CD4-positive, alpha-beta T cell treated with Interleukin-12 subunit alpha and Interleukin-12 subunit beta, for 1 hour (primary cell): ENCODE results near the gene TSPAN1.

ENCODE experiments used
- DNase-seq: peaks from one replicate; pipeline ENCODE4 v3.0.0-alpha.2; 2020

TSPAN1 gene

GRCh38 chr1:46188295-46189030 is 13.6 kb downstream of the TSPAN1 start:
- no peak for DNase-seq

DNA sequence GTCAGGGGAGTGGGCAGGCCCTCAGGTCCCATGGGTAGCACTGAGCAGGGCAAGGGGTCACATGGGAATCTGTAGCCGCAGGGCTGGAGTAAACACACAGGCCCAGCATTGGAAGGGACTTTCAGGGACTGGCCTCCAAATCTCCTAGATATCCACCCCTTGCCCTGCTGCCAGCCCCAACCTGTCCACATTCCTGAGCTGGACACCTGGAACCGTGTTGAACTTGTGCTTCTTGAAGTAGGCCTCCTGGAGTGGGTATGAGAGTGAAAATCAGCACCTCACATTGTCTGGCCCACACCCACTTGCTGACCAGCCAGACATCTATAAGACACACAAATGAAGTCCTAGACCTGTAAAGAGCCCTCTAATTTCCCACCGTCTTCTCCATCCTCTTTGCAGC is 15.7 kb downstream of the TSPAN1 start:
- DNase-seq, result no peak

GRCh38 chr1:46191033-46191701 is 16.3 kb downstream of the TSPAN1 start:
- no peak for DNase-seq

GRCh38 chr1:46192171-46192570 is 17.3 kb downstream of the TSPAN1 start:
- DNase-seq, result no peak

GRCh38 chr1:46193285-46193684 is 18.4 kb downstream of the TSPAN1 start:
- no peak for DNase-seq

- no peak for DNase-seq
Measured at GRCh38 chr1:46193984-46194570, 19.2 kb downstream of the TSPAN1 start.

DNA sequence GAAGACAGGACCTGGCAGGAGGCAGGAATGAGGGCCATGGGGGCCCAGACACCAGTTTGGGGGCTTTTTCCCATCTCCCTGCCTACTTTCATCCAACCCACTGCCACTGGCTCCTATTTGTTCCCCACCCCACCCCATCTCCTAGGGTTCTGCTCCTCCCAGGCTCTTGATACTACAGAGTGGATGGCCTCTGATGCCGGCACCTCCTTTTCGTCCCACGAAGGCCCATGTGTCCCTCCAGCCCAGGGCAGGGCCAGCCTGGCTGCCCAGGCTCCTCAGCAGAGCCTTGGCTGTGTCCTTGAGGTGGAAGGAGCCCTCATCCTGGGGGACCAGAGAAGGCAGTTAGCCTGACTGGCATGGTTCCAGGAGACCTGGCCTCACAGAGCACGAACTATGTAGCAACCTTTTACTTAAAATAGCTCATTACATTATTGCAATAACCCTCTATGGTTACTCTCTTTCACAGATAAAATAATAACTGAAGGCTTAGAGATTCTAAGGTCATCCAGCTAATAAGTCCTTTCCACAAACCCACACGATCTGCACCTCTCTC is 19.8 kb downstream of the TSPAN1 start:
- no peak for DNase-seq

DNA sequence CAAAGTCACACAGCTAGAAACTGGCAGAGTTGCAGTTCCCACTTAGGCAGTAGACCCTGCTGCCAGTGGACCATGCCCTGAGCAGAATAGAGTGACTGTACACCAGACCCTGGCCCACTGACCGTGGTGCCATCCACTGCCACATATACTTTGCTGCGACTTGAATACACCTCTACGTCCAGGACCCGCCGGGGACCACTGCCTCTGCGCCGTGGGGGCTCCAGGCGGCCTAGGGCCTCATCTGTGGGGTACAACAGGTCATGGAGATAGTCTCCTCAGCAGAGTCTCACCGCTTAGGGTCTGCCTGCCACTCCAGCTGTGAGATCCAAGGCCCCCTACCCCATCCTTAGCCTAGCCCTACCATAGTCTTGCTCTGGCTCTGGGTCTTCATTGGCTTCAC is 21.7 kb downstream of the TSPAN1 start:
- DNase-seq, result no peak

GRCh38 chr1:46197560-46197963 is 22.7 kb downstream of the TSPAN1 start:
- DNase-seq, result no peak

DNA sequence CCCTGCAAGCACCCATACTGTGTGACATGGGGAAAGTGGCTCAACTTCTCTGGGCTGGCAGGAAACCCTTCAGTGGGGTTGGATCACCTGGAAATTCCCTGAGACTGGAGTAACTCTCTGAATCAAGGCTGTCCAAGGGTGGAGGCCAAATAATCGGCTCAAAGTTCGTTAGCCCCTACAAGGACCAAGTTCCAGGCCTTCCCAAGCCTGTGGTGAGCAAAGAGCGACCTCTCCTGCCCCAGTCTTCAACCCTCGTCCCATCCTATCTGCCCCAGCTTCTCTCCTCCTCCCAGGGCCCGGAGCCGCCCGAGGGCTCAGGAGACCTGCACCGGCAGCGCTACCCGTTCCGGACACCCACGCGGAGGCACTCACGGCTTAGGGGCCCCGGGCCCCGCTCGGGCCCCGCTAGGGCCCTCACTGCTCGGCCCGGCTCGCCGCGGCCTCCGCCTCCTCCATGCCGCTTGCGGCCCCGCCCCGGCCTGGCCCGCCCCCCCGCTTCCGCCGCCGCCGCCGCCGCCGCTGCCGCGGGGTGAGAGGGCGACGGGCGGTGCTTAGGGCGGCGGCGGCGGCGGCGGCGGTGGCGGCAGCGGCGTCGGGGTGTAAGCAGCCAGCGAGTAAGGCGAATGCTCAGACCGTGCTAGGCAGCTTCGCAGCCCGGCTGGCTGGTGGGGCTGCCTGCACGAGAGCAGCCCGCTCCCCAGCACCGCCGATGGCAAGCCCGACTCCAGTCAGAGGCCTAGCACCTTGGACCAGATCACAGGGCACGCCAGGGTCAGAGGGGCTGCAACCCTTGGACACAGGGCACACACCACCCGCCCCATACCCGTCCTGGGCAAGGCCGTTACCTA is 23.3 kb downstream of the TSPAN1 start, which contains the start of gene POMGNT1:
Gene POMGNT1 (minus strand): TSS at position 471 of the 848 bp plus-strand sequence. CDS start 613 bp downstream, outside the sequence.
- peak; percentile 78 for DNase-seq

DNA sequence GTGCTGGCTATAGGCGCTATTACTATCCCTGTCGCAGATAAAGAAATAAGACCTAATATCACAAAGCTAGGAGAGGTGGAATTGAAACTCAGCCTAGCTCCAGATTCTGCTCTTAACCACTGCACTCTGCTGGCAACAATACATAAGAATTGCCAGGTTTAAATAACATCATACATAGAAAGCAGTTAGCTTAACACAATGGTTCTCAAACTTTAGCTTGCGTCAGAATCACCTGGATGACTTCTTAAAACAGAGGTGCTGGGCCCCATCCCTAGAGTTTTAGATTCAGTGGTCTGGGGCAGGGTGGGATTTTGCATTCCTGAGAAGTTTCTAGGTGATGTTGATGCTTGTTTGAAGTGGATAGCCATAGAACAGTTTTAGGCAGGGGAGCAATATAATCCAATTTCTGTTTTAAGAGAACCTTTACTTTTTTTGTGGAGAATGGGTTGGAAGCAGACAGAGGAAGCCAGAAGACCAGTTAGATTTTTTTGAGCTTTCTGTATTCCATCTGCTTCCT is 24.4 kb downstream of the TSPAN1 start:
- no peak for DNase-seq

GRCh38 chr1:46203738-46204405 is 29.0 kb downstream of the TSPAN1 start:
- DNase-seq, result no peak

DNA sequence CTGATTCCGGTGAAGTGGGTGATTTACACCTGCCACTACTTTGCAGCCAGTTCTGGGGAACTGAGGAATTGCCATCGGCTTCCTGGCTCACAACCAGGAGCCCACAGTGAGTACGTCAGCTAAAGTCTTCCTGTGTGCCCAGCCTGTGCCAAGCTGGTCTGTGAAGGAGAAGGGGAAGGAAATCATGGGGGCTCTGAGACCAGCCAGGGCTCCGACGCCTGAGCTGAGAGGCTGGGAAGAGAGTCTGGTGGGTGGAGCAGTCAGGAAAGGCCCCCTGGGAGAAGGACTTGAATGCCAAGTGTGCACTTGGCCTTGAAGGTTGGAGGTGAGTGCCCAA is 29.5 kb downstream of the TSPAN1 start:
- no peak for DNase-seq

- DNase-seq, result no peak
Measured at GRCh38 chr1:46205141-46205540, 30.3 kb downstream of the TSPAN1 start.

DNA sequence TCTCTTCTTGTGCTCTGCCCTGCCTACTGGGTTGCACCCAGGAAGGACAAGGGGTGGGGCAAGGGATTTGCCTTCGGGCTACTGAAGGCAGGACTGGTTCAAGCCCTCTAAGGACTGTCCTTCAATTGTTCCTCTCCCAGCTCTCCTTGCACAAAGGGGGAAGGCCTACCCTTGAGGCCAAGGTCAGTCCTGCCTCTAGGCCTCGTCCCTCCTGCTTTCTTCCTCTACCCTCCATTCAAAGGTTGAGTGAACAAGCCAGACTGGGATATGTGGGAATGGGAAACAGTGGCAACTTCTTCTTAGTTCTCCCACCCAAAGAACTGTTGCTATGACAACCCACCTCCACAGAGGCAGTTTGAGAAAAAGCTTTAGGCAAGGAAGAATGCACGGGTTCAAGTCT is 30.9 kb downstream of the TSPAN1 start:
- DNase-seq, result no peak

DNA sequence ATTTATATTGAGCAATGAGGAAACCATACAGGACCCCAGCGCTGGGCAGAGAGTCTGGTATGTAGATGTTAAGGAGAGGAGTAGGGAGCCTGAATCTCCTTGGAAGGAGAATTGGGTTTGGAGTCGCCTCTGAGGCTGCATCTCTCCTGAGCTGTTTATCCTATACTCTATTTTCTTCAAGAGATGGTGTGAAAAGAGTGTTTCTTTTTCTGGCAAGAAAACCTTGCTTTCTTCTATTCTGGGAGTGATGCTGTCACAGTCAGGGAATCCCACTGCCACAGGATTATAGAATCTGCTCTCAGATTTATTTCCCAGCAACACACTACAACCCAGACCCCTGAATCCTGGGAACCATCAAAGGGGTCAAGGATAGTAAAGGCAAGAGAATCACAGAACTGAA is 31.5 kb downstream of the TSPAN1 start:
- DNase-seq, result no peak

GRCh38 chr1:46210561-46210960 is 35.7 kb downstream of the TSPAN1 start:
- no peak for DNase-seq

DNA sequence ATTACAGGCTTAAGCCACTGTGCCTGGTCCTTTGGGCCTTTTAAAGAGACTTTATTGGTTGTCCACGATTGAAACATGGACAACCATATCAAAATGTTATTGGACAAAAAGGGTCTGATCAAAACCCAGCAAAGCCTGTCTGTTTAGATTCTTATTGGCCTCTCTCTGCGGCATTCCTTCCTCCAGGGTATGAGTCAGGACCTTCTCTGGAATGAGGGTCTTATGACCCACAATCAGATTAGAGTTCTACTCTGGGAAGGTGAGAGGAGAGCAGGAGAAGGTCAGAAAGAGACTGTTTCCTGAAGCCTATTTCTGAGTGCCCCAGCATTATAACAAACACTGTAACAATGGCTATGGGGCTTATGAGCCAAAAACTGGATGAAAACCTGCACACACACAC is 36.2 kb downstream of the TSPAN1 start:
- no peak for DNase-seq

DNA sequence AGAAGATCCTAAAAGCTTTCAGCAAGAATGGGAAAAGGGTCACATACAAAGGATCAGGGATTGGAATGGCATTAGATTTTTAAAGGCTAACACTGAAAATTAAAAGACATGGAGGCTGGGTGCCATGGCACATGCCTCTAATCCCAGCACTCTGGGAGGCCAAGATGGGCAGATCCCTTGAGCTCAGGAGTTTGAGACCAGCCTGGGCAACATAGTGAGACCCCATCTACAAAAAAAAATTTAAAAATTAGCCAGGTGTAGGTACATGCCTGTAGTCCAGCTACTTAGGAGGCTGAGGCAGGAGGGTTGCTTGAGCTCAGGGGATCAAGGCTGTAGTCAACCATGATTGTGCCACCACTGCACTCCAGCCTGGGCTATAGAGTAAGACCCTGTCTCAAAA is 40.6 kb downstream of the TSPAN1 start:
- no peak for DNase-seq

DNA sequence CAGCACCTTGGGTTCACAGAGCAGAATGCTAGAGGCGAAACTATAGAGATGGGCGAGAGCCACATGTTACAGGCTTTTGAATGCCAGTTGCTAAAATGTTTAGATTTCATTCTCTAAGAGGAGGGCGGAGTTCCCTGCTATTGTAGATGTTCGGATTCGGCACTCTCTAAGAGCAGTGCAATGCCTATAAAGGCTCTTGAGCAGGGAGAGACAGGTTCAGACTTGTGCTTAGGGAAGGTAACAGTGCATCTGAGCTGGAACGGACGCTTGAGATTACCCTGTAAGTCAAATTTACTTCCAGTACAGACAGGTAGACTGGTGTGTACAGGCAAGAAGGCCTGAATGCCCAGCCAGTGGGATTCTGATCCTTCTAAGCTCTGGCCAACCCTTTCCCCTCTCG is 43.6 kb downstream of the TSPAN1 start:
- DNase-seq, result no peak

GRCh38 chr1:46219551-46220520 is 44.9 kb downstream of the TSPAN1 start:
- no peak for DNase-seq
